ENCODE measurements around the gene SYN1. TPM values are rescaled to one million over a fixed set of nuclear protein-coding genes. Genes with fewer than 3 reads are reported as not detected.

SYN1 gene
- total RNA-seq, 1 experiment from 2014 or later: 11.7 TPM

DNA sequence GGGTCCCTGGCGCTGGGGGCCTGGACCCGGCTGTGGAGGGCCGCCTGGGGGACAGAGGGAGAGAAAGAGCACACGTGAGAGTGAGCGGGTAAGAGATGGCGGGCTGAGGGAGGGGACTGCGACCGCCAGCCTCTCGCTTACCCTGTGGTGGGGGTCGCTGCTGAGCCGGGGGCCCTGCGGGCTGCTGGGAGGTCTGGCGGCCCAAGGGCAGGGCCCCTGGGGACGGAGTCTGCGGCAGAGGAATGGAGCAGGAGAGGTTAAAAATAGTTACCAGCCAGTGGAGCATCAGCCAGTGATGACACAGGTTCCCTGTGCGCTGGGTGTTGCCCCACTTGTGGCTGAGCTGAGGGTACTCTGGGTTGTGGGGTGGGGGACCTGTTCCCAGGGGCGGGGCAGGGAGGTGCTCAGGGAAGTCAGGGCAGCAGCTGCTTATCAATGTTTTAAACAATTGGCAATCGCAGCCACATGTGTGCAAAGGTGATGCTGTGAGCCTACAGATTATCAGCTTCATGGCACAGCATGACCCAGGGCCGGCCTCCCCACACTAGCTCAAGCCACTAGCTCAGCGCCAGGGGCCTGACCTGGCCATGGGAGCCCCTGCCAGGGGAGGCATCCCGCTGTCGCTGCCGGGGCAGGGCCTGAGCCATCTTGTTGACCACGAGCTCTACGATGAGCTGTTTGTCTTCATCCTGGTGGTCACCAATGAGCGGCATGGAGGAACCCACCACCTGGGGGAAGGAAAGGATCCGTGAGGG, 44.9 kb downstream of the SYN1 start:
- H3K18ac ChIP-seq (ENCODE audit: insufficient read length, low read depth, low read length): peak overlapping the region; percentile 65
- H2BK20ac ChIP-seq (ENCODE audit: low read depth, low read length, poor library complexity, severe bottlenecking): no peak overlapping the region
- no peak overlapping the region for H3K9ac ChIP-seq (ENCODE audit: extremely low read depth, insufficient read length, low read length)
- H4K8ac ChIP-seq (replicated peaks; ENCODE audit: insufficient read length, low read depth, low read length): no peak overlapping the region
- peak overlapping the region; percentile 11 for H3K4me2 ChIP-seq (ENCODE audit: insufficient read depth, insufficient read length, low read length)
- H2AK5ac ChIP-seq (ENCODE audit: insufficient read length, low read length): no peak overlapping the region
- no peaks in the 10 kb centered on the region for H3K27me3 ChIP-seq (ENCODE audit: insufficient read depth, low read length)
- no peak overlapping the region for H2BK12ac ChIP-seq (ENCODE audit: insufficient read length, low read depth, low read length)
- peak overlapping the region; percentile 80 for H3K14ac ChIP-seq (ENCODE audit: insufficient read depth, low read length)
- H2BK15ac ChIP-seq (ENCODE audit: low read depth, low read length): no peak overlapping the region
- H3K27ac ChIP-seq (ENCODE audit: insufficient read length, low read depth, low read length): no peak overlapping the region
- Mint-ChIP-seq H3K4me3 (peak overlapping the region in 1 of 2 experiments; percentile 48; a peak in 3 of 5 replicates), H3K27ac (no peak overlapping the region; a peak in 1 of 7 replicates), H3K9me3 (peaks cover 81 to 89% of the 10 kb centered on the region in 2 experiments), H3K27me3 (ENCODE audit: low read depth) (peaks cover 3% of the 10 kb centered on the region; the same call in 1 of the 2 replicates), H3K36me3 (ENCODE audit: insufficient read depth in 1 of 3, low read depth in 3 of 3) (peaks cover 30 to 38% (median 32%) of the 10 kb centered on the region in 3 experiments), H3K4me1 (peaks cover 13 to 35% of the 10 kb centered on the region in 2 experiments)
- no CpG with 5 or more reads among the region's 27 CpGs for WGBS (ENCODE audit: extremely low coverage, insufficient read length, low lambda C conversion rate)
- H3K23ac ChIP-seq (ENCODE audit: insufficient read length, low read depth, low read length): no peak overlapping the region
- DNase-seq: no peak
- no peaks in the 10 kb centered on the region for H3K79me1 ChIP-seq (ENCODE audit: insufficient read depth, low read depth, low read length, poor library complexity, severe bottlenecking)
- no peak for TF ChIP-seq CTCF (conservative IDR thresholded peaks at IDR 0.05)
- H3K23me2 ChIP-seq (ENCODE audit: insufficient read length, low read depth, low read length, poor library complexity, severe bottlenecking): no peaks in the 10 kb centered on the region
- no peak overlapping the region for H4K5ac ChIP-seq (ENCODE audit: insufficient read length, low read depth, low read length)
- H2BK120ac ChIP-seq (ENCODE audit: low read depth, low read length, poor library complexity, severe bottlenecking): no peak overlapping the region
- no peak overlapping the region for H3T11ph ChIP-seq (ENCODE audit: low read length)
- peaks cover 34% of the 10 kb centered on the region for H3K9me3 ChIP-seq (ENCODE audit: control insufficient read depth, low read depth, low read length)
- no peak overlapping the region for H4K91ac ChIP-seq (ENCODE audit: insufficient read length, low read depth, low read length)
- H3K4ac ChIP-seq (ENCODE audit: low read depth, low read length): no peak overlapping the region
- H3K79me2 ChIP-seq (ENCODE audit: insufficient read depth, low read length): no peaks in the 10 kb centered on the region
- no peak overlapping the region for H2BK5ac ChIP-seq (ENCODE audit: insufficient read length, low read length)
- H4K20me1 ChIP-seq (ENCODE audit: control insufficient read depth, insufficient read depth, insufficient read length): no peaks in the 10 kb centered on the region
- H3K56ac ChIP-seq (ENCODE audit: insufficient read length, low read depth, low read length): no peak overlapping the region
- H3K4me1 ChIP-seq (ENCODE audit: insufficient read depth, low read length): peaks cover 3% of the 10 kb centered on the region; the same call in 1 of the 2 replicates
- no peak overlapping the region for H2AFZ ChIP-seq (ENCODE audit: low read length)
